Ovary (tissue), 9 donors: ENCODE measurements around the gene SPATA13. TPM values are rescaled to one million over a fixed set of nuclear protein-coding genes. Genes with fewer than 3 reads are reported as not detected.
"Not testable (repeated sequence)": the region's sequence is repeated elsewhere in the genome, so short reads cannot be mapped to it uniquely, and the experiment has no call there.

Source experiments
- DNase-seq, 5 donors: peaks; one replicate each; pipeline ENCODE4 v3.0.0-alpha.2; 2019 to 2020
- H3K27ac ChIP-seq, 2 donors: fragments of 200-600 bp; one replicate each; pipeline versions ENCODE4 v1.5.1 to v1.8.0; 2019 to 2022
- H3K27me3 ChIP-seq: fragments of 200-600 bp; one replicate; pipeline ENCODE4 v1.8.0; 2022
- H3K36me3 ChIP-seq: fragments of 200-600 bp; sonication (generic); one replicate; pipeline ENCODE4 v1.5.1; 2019
- H3K4me1 ChIP-seq: one replicate; pipeline ENCODE4 v1.8.1; 2013; ENCODE audit warnings: mild to moderate bottlenecking, moderate library complexity; ENCODE audit not compliant: insufficient read depth
- H3K4me3 ChIP-seq: fragments of 200-600 bp; sonication (generic); one replicate; pipeline ENCODE4 v1.5.1; 2017
- H3K9me3 ChIP-seq, 2 donors: fragments of 200-600 bp in 1 of 2; sonication (generic) in 1 of 2; one replicate each; pipeline versions ENCODE4 v1.5.1 to v1.8.1; 2013 to 2019; ENCODE audit warnings: mild to moderate bottlenecking in 1 of 2, moderate library complexity in 1 of 2
- CTCF ChIP-seq, 3 donors: fragments of 450-650 bp in 2 of 3; fragments of 200-600 bp in 1 of 3; IDR thresholded peaks; one replicate each; pipeline versions ENCODE4 v1.5.1 to v1.8.0; 2016 to 2022; ENCODE audit warnings: antibody characterized with exemption in 3 of 3, mild to moderate bottlenecking in 1 of 3
- EP300 ChIP-seq: sonication (generic); formaldehyde crosslinking; IDR thresholded peaks from one replicate; pipeline ENCODE4 v1.6.1; 2017; ENCODE audit warnings: antibody characterized with exemption
- POLR2A ChIP-seq: fragments of 450-650 bp; IDR thresholded peaks from one replicate; pipeline ENCODE4 v1.6.1; 2017; ENCODE audit warnings: antibody characterized with exemption, mild to moderate bottlenecking, moderate library complexity
- WGBS, 3 donors: extraction: QIAGEN DNeasy Blood & Tissue Kit in 1 of 3; methylation state at CpG; one replicate each; pipeline versions ENCODE4 v1.1.5 to v1.1.7; 2013 to 2017; 5-methylcytosine and 5-hydroxymethylcytosine counted together
- intact Hi-C, 4 donors: fragments of 100-400 bp; cut with DNase I; formaldehyde crosslinking; loops; one replicate each; pipeline versions ENCODE4 v1.11.0 to v1.15.1; 2022 to 2023
- polyA plus RNA-seq, 2 donors: library from polyadenylated mRNA; stranded (reverse); fragments of 200-250 nt in 1 of 2; fragments of 350-450 nt in 1 of 2; fragmentation: Illumina TruSeq in 1 of 2; extraction: RNeasy Lipid Tissue Mini Kit (QIAGEN cat#74804) in 1 of 2; gene quantifications; one replicate each; pipeline ENCODE4 v1.2.3, GENCODE V29; 2013 to 2014
- total RNA-seq, 7 donors: library from RNA; depleted of rRNA in 2 of 7; stranded (reverse); fragments of >200 nt in 2 of 7; fragmentation: NEBNext Ultra II Directional in 3 of 7; extraction: Animal tissue kit (Norgen Biotek cat#: 25700) in 3 of 7; gene quantifications; one replicate each; pipeline versions ENCODE4 v1.1.0 to v1.2.4, GENCODE V29; 2016 to 2023
- donor health status: DM: no; HTN: no; CAD: no; lungs with moderate emphysema.
- donor health status: DM: no; HTN: no; CAD: no.
- donor health status: Bipolar disorder and iron deficiency.
- donor health status: DM: yes; HTN: yes; CAD: no.
- donor health status: DM: no; HTN: no; CAD: no.
- donor health status: DM: yes; HTN: yes; CAD: no.

SPATA13 gene
- total and polyA plus RNA-seq, 9 donors = 11.1 to 60.3 (median 30.0) TPM

GRCh38 chr13:24307211-24308067, 146.9 kb downstream of the SPATA13 start:
- Histone ChIP-seq H3K36me3 (no peaks in the 10 kb centered on the region), H3K4me3 (no peak overlapping the region), H3K4me1 (no peaks in the 10 kb centered on the region), H3K9me3 (no peaks in the 10 kb centered on the region), H3K27me3 (no peaks in the 10 kb centered on the region), H3K27ac (no peak overlapping the region)
- intact Hi-C loops = no loop called here
- no peak for DNase-seq
- TF ChIP-seq POLR2A (no peak), CTCF (IDR thresholded peaks at IDR 0.05) (no peak), EP300 (no peak)
- WGBS, 3 donors = 87 to 88% (median 87%) methylated on average over 27 of the region's 27 CpGs

GRCh38 chr13:24308068-24308445, 147.5 kb downstream of the SPATA13 start:
- Histone ChIP-seq H3K4me1 (no peaks in the 10 kb centered on the region), H3K4me3 (no peak overlapping the region), H3K36me3 (no peaks in the 10 kb centered on the region), H3K9me3 (no peaks in the 10 kb centered on the region), H3K27ac (no peak overlapping the region), H3K27me3 (no peaks in the 10 kb centered on the region)
- TF ChIP-seq POLR2A = no peak
- TF ChIP-seq EP300 = no peak
- TF ChIP-seq CTCF (IDR thresholded peaks at IDR 0.05) = no peak
- intact Hi-C loops = no loop called here
- WGBS, 3 donors = 89 to 94% (median 89%) methylated on average over 33 of the region's 33 CpGs
- peak in 1 of 5 donors; percentile 35 for DNase-seq

GRCh38 chr13:24308488-24309020, 148.0 kb downstream of the SPATA13 start:
- intact Hi-C loops = no loop called here
- no peak for DNase-seq
- Histone ChIP-seq H3K36me3 (no peaks in the 10 kb centered on the region), H3K9me3 (no peaks in the 10 kb centered on the region), H3K4me1 (no peaks in the 10 kb centered on the region), H3K4me3 (no peak overlapping the region), H3K27ac (no peak overlapping the region), H3K27me3 (no peaks in the 10 kb centered on the region)
- WGBS, 3 donors = 89 to 92% (median 90%) methylated on average over 37 of the region's 37 CpGs
- TF ChIP-seq EP300 (no peak), CTCF (IDR thresholded peaks at IDR 0.05) (no peak), POLR2A (no peak)

- intact Hi-C loops, H3K4me3 ChIP-seq, H3K36me3 ChIP-seq, H3K9me3 ChIP-seq, H3K27me3 ChIP-seq, H3K4me1 ChIP-seq, DNase-seq, H3K27ac ChIP-seq: not testable (repeated sequence)
- 34 to 43% (median 42%) methylated on average over 2 of the region's 2 CpGs for WGBS, 3 donors
Measured at GRCh38 chr13:24309300-24309699, 148.8 kb downstream of the SPATA13 start, which contains the start of gene C1QTNF9. Gene C1QTNF9 (plus strand): TSS chr13:24309580. CDS start chr13:24316004, 6,424 bp downstream.

GRCh38 chr13:24313439-24313838, 152.9 kb downstream of the SPATA13 start:
- WGBS, 3 donors = 7 to 17% (median 15%) methylated on average over 5 of the region's 5 CpGs
- Histone ChIP-seq H3K4me1 (no peaks in the 10 kb centered on the region), H3K27me3 (no peaks in the 10 kb centered on the region), H3K9me3 (no peaks in the 10 kb centered on the region), H3K27ac (no peak overlapping the region), H3K36me3 (no peaks in the 10 kb centered on the region), H3K4me3 (no peak overlapping the region)
- DNase-seq = no peak
- intact Hi-C loops = no loop called here
- TF ChIP-seq POLR2A (no peak), EP300 (no peak), CTCF (IDR thresholded peaks at IDR 0.05) (no peak)

GRCh38 chr13:24317835-24318234, 157.3 kb downstream of the SPATA13 start:
- H3K27me3 ChIP-seq, H3K36me3 ChIP-seq, H3K4me3 ChIP-seq, intact Hi-C loops, H3K9me3 ChIP-seq, H3K27ac ChIP-seq, H3K4me1 ChIP-seq, DNase-seq: not testable (repeated sequence)
- WGBS, 3 donors = 83 to 91% (median 88%) methylated on average over 9 to 10 of the region's 10 CpGs

GRCh38 chr13:24318878-24319277, 158.4 kb downstream of the SPATA13 start:
- H3K4me1 ChIP-seq, DNase-seq, H3K27ac ChIP-seq, H3K4me3 ChIP-seq, intact Hi-C loops, H3K9me3 ChIP-seq, H3K27me3 ChIP-seq, H3K36me3 ChIP-seq: not testable (repeated sequence)
- 73 to 87% (median 80%) methylated on average over 4 of the region's 4 CpGs for WGBS, 3 donors
